Lower leg skin (tissue), 4 donors: ENCODE data around the gene FIZ1. TPM values are rescaled to one million over a fixed set of nuclear protein-coding genes. Genes with fewer than 3 reads are reported as not detected.

Source experiments
- DNase-seq, 2 donors: peaks; one replicate each; pipeline ENCODE4 v3.0.0-alpha.2; 2019; ENCODE audit warnings: low spot score in 2 of 2
- H3K4me3 ChIP-seq: fragments of 200-600 bp; sonication (generic); 2 replicates; pipeline ENCODE4 v1.5.1; 2017; ENCODE audit warnings: mild to moderate bottlenecking, low read depth; ENCODE audit not compliant: poor library complexity, severe bottlenecking
- CTCF ChIP-seq, 3 donors: fragments of 450-650 bp; IDR thresholded peaks; one replicate each; pipeline ENCODE4 v1.5.1; 2016; ENCODE audit warnings: antibody characterized with exemption in 3 of 3, mild to moderate bottlenecking in 3 of 3, moderate library complexity in 2 of 3
- POLR2A ChIP-seq, 2 donors: fragments of 450-650 bp; IDR thresholded peaks; one replicate each; pipeline ENCODE4 v1.6.1; 2016 to 2017; ENCODE audit warnings: antibody characterized with exemption in 2 of 2, mild to moderate bottlenecking in 1 of 2, moderate library complexity in 1 of 2
- WGBS, 2 donors: methylation state at CpG; one replicate each; pipeline ENCODE4 v1.1.5; 2018; 5-methylcytosine and 5-hydroxymethylcytosine counted together
- intact Hi-C: fragments of 100-400 bp; cut with DNase I; formaldehyde crosslinking; loops from one replicate; pipeline ENCODE4 v1.15.0; 2023; ENCODE audit warnings: low total_unique reads
- total RNA-seq, 4 donors: library from RNA; depleted of rRNA; stranded (reverse); fragments of >200 nt; gene quantifications; one replicate each; pipeline ENCODE4 v1.1.0, GENCODE V29; 2016

The FIZ1 gene
- total RNA-seq, 4 donors from 2014 or later: 5.9 to 14.3 (median 7.7) TPM

- 91 to 93% methylated on average over 59 to 68 of the region's 75 CpGs for WGBS, 2 donors
- TF ChIP-seq CTCF (IDR thresholded peaks at IDR 0.05): no peak
- TF ChIP-seq POLR2A (IDR thresholded peaks at IDR 0.05): no peak
- no peak overlapping the region for H3K4me3 ChIP-seq
- intact Hi-C loops: loop anchor here (10.0 kb wide), 1 partner anchor 99 kb away; no protein-coding TSS in a partner anchor
- DNase-seq: no peak
These were observed 14.8 kb upstream of the FIZ1 start for GRCh38 chr19:55613930-55614710.

DNA sequence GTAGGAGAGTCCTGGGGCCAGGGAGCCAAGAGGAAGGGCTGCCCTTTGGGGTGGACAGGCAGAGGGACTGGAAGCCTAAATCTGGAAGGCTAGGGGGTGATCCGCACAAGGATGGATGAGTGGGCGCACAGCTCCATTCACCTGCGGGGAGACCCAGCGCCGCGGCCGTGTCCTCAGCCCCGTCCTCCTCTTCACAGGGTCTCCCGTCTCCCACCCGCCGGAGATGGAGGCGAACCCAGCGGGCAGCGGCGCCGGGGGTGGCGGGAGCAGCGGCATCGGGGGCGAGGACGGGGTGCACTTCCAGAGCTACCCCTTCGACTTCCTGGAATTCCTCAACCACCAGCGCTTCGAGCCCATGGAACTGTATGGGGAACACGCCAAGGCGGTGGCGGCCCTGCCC is 14.1 kb upstream of the FIZ1 start:
- intact Hi-C loops: loop anchor here (10.0 kb wide), 1 partner anchor 99 kb away; no protein-coding TSS in a partner anchor
- WGBS, 2 donors: 93 to 94% methylated on average over 27 of the region's 27 CpGs
- no peak overlapping the region for H3K4me3 ChIP-seq
- no peak for DNase-seq
- TF ChIP-seq POLR2A (IDR thresholded peaks at IDR 0.05) (no peak), CTCF (IDR thresholded peaks at IDR 0.05) (no peak)

- 73% methylated on average over 3 of the region's 3 CpGs for WGBS, 2 donors
- intact Hi-C loops: loop anchor here (10.0 kb wide), 1 partner anchor 97 kb away; no protein-coding TSS in a partner anchor
- H3K4me3 ChIP-seq: no peak overlapping the region
- TF ChIP-seq POLR2A (IDR thresholded peaks at IDR 0.05): no peak
- no peak for TF ChIP-seq CTCF (IDR thresholded peaks at IDR 0.05)
- no peak for DNase-seq
These were observed 12.8 kb upstream of the FIZ1 start for GRCh38 chr19:55611983-55612645.

DNA sequence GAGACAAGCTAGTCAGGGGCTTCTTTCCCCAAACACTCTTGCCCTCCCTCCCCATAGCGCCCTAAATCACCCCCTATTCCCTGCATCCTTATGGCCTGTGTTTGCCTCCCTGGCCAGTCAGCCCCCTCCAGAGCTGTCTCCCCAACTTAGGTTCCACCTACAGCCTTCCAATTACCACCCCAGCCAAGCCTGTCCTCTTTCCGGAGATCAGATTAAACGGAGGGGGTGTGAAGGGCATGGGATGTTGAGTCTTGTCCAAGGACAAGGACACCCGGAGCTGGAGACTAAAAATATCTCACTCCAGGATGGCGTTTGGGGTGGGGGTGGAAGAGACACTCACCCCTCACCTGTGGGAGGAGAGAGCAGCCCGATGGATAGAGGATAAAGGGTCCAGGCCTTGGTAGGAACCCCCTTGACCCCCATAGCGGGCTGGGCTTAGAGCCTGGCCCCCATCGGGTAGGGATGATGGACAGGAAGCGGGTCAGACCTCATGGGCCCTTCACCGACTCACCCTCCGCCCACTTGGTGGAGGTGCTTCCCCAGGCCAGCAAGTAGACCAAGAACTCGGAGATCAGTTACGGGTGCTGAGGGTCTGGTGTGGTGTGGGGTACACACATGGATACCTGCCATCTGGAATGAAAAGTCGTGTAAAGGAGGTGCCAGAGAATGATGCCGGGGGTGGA is 12.1 kb upstream of the FIZ1 start:
- intact Hi-C loops: loop anchor here (10.0 kb wide), 1 partner anchor 97 kb away; no protein-coding TSS in a partner anchor
- DNase-seq: no peak
- 70 to 79% methylated on average over 15 of the region's 15 CpGs for WGBS, 2 donors
- TF ChIP-seq CTCF (IDR thresholded peaks at IDR 0.05) (no peak), POLR2A (IDR thresholded peaks at IDR 0.05) (no peak)
- no peak overlapping the region for H3K4me3 ChIP-seq

DNA sequence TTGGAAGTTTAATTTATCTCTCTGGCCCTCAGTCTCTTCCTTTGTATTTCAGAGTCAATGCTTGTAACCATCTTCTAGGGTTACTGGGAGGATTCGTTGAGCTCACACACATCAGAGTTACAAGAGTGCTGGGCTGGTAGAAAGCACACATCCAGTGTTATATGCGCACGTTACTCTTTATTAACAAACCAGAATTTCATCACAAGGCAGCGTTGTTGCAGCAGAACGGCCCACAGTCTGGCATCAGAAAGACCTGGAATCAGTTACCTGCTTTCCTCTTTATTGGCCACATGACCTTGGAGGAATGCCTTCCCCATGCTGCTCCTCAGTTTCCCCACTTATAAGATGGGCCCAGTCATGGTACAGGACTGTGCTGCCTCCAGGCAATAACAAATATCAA is 10.0 kb upstream of the FIZ1 start:
- no peak overlapping the region for H3K4me3 ChIP-seq
- no peak for TF ChIP-seq CTCF (IDR thresholded peaks at IDR 0.05)
- TF ChIP-seq POLR2A (IDR thresholded peaks at IDR 0.05): no peak
- WGBS, 2 donors: 90 to 96% methylated on average over 5 of the region's 5 CpGs
- intact Hi-C loops: no loop called here
- DNase-seq: no peak
